Measurements from ENCODE around the gene CLCNKA.
"Not testable (repeated sequence)": the region's sequence is repeated elsewhere in the genome, so short reads cannot be mapped to it uniquely, and the experiment has no call there.

Gene CLCNKA

DNA sequence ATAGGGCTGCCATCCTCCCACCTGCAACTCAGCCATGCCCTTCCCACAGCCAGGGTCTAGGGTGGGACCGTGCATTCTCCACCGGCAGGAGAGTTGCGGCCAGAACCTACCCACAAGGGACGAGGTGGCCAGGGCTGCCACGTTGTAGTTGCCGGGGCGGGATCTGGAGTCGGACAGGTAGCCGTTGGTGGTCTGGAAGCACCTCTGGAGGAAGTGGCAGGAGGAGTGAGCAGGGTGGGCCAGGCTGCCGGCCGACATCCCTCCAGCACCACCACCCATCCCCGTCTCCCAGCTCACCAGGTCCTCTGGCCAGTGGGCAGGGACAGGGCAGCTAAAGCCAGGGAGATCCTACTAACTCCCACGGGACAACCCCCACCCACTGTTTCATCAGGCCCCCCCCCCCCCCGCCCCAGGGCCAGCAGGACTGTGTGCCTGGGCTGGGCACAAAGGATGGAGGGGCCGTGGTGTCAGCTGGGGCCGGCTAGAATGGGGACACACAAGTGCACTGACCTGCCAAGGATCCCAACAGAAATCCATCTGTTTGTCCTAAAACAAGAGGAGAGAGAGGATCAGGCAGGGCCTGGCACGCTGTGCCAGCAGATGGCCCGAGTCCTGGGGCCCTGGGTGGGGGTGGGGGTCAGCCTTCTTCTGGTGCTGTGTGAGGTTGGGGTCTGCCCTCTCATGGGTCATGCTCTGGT is 40.3 kb downstream of the CLCNKA start:
- DNase-seq (ENCODE audit: low read depth in 2 of 3, low spot score in 1 of 3): not testable (repeated sequence)

DNA sequence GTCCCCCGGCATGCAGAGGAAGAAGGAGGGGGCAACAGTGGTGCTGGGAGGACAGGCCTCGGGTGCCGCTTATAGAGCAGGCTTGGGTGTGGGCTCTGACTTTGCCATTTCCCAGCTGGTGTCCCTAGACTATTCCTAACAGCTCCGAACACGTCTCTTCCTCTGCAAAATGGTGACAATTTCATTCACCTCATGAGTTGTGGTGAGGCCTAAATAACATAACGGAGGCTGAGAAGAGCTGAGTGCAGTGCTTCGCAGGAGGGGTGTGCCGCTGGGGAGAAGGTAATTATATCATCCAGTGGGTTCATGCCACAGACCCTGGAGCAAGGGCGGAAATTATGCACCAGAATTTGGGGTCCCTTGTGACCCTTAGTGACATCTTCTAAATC is 40.8 kb downstream of the CLCNKA start:
- not testable (repeated sequence) for DNase-seq (ENCODE audit: low read depth in 2 of 3, low spot score in 1 of 3)

DNA sequence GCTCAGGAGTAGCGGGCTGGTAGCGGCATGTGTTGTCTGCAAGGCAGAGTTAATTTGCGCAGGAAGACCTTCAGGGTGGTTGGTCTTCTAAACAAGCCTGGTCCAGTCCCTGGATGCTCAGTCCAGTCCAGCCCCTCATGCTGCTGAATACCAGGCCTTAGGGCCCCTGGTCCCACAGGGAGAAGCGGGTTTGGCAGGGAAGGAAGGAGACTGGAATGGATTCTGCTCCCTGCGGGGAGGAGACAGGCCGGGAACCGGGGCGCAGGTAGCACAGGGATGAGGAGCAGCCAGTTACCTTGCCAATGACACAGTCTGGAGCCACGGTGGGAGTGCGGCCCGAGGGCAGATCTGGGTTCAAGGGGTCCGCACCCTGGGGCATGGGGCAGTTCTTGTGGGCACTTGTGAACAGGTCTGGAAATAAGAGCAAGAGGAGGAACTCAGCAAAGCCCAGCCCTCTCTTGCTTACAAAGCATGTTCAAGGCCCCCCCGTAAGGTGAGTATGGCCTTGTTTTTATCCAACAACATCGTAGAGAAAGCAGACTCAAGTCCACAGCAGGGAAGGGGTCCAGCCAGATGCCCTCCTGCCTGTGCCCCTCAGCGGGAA is 41.5 kb downstream of the CLCNKA start:
- no peak for DNase-seq (ENCODE audit: low read depth in 2 of 3, low spot score in 1 of 3)

DNA sequence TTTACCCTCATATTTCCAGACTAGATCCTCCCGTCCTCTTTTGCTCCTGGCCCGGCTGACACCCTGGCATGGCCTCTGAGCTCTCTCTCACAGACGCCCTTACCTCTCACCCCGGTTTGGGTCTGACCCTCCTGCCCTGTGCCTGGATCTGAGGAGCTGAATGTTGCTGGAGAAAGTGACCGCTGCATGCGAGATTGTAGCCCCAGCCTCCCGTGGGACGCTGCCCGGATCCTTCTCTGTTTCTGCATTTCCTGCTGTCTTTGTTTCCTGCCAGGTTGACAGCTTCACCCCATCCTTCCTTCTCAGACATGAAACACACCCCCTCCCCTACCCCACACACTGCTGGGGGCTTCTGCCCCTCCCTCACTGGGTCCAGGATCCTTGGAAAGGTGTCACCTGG is 42.1 kb downstream of the CLCNKA start:
- no peak for DNase-seq (ENCODE audit: low read depth in 2 of 3, low spot score in 1 of 3)

DNA sequence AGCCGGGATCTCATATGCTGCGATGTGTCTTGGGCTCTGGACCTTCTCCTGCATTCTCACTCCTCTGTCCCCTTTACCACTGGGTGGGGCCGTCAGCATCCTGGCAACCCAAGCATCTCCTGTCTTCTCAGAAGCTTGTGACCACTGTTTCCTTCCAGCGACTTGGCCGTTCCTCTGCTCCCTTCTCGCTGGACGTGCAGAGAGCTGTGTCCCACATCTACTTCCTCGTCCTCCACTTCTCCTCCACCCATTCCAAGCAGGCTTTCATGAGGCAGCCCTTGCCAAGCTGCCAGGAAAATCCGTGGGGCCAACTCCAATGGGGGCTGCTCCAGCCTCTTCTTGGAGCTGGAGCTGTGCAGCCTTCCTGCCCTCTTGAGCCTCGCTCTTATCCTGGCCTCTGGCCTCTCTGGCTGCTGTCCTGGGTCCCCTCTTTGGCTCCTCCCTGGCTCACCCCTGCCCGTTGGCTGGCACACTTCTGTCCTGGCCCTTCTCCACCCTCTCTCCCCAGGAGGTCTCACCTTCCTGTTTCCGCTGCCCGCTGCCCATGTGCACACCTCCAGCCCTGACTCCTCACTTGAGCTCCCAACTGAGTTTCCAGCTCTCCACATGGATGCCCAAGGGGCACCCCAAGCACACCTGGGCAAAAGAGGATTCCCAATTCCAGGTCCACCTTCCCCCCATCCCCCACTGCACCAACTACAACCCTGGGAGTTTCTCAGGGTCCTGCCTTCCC is 42.9 kb downstream of the CLCNKA start:
- DNase-seq (ENCODE audit: low read depth in 2 of 3, low spot score in 1 of 3): no peak

DNA sequence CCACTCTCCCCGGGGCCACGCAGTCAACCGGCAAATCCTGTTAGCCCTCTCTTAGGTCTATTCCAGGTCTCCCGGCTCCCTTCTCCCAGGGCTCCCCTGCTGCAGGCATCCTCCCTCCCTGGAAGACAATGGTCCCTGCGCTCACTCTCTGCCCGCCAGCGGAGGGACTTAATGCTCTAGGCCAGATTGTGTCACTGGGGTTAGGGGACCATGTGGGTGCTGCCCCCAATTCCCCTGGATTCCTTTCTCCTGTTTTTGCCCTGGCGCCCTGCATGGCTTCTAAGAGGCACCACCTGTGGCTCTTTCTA is 43.4 kb downstream of the CLCNKA start:
- DNase-seq (ENCODE audit: low read depth in 2 of 3, low spot score in 1 of 3): no peak

DNA sequence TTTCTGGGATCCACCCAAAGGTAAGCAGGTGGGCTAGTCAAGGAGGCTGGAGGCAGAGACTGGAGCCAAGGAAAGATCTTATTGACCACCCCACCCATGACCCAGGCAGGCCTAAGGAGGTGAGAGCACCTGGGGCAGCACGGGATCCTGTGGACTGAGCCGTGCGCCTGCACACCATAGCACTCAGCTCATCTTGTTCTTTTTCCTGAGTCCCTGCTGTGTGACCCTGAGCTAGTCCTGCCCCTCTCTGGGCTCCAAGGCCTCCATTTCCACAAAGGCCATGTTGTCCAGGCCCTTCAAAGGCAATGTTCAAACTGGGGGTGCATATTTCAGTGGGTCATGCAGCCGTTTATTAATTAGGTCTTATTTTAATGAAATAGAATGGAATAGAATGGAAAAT is 44.4 kb downstream of the CLCNKA start:
- DNase-seq (ENCODE audit: low read depth in 2 of 3, low spot score in 1 of 3): no peak

DNA sequence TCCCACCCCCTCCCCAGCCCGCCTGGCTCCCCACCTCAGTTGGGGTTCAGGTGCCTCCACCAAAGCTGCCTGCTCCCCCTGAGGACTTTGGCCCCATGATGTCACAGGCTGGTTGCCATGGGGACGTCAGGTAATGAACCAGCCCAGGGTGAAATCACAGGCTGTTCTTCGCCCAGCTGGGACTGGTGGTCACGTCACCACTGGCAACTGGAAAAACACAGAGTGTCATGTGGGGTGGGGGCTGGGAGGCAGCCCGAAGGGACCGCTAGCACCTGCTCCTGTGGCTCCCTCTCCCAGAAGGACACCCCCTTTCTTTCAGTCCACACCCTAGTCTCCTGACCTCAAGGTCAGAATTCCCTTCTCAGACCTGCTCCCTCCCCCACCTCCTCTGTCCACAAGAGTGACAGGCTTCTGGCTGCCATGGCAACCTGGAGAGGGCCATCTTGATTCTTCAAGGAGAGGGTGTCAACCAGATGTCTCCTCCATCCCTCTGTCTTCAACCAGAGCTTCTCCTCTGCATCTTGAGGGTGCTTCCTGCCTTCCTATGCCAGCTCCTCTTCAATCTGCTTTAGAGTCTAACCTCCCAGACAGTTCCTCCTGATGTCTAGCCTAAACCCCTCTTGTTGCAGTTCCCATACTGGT is 45.4 kb downstream of the CLCNKA start:
- no peak for DNase-seq (ENCODE audit: low read depth in 2 of 3, low spot score in 1 of 3)

DNA sequence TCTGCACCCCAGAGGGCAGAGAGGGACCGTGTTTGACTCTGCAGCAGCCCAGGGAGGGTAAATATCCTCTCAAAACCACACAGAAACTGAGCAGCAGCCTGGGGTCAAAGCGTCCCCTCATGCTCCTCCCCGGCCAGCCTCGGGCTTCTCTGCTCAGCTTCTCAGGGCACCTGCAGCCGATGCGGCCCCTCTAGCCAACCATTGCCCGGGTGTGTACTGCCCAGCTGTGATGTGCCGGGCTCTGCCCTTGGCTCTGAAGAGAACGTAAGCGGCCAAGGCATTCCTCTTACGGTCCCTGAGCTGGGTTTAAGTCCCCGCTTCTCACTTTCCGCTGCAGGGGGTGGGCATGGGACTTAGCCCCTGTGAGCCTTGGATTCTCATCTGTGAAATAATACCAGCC is 46.1 kb downstream of the CLCNKA start:
- DNase-seq (ENCODE audit: low read depth in 2 of 3, low spot score in 1 of 3): no peak

DNA sequence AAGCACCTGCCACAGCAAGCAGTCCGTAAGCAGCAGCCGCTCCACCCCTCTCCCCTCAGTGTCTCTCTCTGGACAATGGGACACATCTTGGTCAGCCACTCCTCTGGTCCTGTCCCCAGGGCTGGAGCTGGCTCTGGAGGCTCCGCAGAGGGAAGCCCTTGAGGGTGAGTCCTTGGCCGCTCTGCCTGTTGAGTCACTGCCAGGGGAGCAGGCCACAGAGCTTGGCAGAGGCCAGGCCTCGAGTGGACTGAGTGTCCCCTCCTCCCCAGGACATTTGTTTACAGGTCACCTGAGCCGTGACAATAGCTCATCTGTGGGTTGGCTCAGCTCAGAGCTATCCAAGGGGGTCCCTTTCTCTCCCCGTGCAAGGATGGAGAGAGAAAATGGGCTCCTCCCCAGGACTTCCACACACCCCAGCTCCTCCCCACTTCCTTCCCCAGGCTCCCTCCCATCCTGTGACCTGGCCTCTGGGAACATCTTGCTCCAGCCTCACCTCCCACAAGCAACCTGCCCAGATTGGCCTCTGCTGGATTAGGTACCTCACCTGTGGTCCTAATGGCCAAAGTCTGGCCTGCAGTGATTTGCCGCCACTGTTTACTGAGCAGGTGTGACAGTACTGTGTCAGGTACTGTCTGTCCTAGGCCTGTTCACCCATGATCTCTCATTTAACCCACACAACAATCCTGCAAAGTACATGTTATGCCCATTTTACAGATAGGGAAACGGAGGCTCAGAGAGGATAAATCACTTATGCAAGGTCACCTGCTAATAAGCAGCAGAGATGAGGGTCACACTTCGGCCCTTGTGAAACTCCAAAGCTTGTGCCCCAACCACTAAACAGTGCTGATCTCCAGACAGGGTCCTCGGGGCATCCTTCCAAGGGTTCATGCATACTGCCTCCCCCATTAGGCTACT is 46.8 kb downstream of the CLCNKA start:
- no peak for DNase-seq (ENCODE audit: low read depth in 2 of 3, low spot score in 1 of 3)

DNA sequence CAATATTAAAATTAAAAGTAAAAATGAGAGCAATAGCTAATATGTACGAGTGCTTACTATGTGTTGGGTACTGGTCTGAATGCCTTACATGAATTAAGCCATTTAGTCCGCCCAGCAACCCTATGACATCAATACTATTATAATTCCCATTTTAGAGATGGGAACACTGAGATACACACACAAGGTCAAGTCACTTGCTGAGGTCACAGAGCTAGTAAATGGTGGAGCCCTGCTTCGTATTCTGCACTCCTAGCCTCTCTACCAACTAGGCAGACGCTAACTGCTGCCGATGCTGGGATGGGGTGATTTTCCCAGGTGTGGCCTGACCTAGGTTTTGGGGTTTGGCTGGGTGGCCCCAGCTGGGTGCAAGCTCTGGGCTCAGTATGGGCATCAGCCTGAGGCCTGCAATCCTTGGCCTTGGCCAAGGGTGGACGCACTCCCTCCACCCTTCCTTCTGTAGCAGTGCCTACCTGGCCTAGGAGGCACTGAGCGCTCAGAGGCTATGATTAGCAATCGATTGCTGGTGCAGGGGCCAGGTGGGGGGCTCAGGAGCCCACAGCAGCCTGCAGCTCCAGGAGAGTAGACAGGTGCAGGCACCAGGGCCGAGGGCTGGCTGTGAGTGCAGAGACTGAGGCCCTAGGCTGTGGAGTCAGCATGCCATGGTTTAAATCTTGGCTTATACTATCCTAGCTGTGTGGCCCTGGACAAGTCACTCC is 49.0 kb downstream of the CLCNKA start:
- DNase-seq (ENCODE audit: low read depth in 2 of 3, low spot score in 1 of 3): no peak

DNA sequence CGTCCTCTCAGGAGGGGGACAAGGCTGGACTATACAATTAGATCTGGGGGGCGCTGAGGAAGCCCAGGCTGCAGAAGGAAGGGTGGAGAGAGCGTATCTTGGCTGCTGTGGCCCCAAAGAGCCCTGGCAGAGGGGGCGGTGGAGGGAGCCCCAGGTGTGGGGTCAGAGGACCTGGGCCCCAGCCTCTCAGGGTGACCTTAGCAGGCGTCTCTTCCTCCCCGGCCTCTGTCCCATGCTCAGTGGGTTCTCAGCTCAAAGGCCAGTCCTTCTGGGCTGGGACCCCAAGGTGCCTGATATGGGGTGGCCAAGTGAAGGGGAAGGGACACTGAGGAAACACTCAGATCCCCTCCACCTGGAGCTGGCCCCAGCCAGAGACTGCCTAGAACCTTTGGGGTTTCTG is 49.8 kb downstream of the CLCNKA start:
- DNase-seq (ENCODE audit: low read depth in 2 of 3, low spot score in 1 of 3): no peak

DNA sequence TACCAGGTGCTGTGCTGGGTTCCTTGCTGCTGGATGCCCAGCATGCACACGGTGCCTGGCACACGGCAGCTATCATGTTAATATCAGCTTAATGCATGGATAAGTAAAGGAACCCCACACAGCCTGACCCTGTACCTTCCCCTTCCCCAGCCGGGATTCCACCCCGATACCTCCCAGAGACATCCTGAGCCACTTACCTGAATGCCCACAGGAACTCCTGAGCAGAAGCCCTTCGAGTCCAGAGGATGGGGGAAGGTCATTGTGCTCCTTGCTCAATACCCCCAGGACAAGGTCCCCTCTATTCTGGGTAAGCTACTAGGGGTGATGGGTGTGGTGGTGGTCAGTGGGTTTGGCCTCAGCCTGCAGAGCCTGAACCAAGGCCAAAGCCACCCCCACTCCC is 50.3 kb downstream of the CLCNKA start:
- DNase-seq (ENCODE audit: low read depth in 2 of 3, low spot score in 1 of 3): no peak

DNA sequence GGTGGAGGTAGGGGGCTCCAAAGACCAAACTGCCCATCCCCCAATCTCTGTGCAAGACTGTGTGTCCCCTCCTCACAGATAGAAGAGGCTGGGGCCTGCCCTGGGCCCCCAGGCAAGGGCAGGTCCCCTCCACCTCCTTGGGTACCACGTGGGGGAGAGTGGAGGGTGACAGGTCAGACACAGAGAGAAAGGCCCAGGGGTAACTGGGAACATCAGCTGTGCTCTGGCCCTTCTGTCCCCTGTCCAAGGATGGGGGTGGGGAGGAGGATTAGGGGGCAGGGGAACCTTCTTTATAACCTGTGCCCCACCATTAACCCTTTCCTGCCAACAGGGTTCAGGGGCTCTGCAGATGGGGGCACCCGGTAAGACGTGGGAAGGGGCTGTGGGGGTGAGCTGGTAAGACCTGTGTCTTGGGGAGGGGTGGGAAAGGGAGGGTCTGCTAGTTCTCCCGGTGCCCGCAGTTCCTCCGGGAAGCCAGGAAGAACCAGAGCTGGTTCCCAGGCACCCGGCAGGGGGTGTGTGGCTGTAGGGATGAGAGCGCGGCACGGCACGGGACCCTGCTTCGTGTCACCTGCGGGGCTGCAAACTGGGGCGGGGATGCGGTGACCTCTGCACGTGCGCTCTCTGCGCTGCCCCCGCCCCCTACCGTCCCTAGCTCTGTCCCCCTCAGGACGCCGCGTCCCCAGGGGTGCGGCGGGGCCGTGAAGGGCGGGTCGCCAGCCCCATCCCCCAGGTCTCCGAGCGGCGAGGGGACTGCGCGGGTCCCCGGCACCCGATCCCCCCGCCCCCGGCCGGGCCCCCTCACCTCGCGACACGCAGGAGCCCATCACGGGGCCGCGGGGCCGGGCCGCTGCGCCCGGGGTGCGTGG is 51.0 kb downstream of the CLCNKA start:
- DNase-seq (ENCODE audit: low read depth in 2 of 3, low spot score in 1 of 3): no peak

DNA sequence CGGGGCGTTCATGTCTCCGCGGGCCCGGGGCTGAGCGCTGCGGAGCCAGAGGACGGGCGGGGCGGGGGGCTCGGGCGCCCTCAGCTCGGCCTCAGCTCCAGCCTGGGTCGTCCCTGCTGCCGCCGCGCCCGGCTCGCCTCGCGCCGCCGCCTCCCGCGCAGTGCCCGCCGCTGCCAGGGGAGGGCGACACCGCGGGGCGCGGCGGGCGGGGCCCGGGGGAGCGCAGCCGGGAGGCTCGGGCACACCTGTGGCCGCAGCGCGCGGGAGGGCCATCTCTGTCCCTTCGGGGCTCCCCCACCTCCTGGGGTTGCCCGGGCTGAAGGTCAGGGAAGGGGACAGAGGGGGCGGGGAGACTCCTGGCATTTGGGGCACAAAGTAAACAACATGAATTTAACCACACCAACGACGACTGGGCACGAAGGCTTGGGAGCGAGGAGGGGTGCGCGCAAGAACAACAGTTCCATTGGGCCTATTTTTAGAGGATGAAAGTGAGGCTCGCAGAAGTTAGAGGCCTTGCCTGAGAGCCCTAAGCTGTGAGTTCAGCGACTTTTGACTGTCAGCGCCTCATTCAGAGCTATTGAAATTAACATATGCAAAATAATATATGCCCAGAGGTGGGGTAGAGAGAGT is 51.8 kb downstream of the CLCNKA start, which contains the start of gene FAM131C:
Gene FAM131C (minus strand): TSS at position 162 of the 630 bp plus-strand sequence. CDS start 209 bp downstream, outside the sequence.
- peak in 2 of 3 donors; percentile 8 to 34 for DNase-seq (ENCODE audit: low read depth in 2 of 3, low spot score in 1 of 3)

DNA sequence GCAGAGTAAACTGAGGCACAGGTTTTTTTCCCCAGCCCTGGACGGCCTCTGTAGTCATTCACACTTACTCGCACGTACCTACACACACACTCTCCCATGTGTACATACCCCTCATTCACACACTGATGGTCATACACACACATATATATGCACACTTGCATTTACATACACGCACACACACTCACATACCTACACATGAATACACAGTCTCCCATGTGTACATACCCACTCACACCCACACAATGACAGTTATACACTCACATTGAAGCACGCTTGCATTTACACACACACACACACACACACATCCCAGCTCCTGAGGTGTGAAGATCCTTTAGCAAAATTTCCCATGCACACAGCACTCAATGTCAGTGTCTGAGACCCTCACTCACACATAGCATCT is 52.4 kb downstream of the CLCNKA start:
- DNase-seq (ENCODE audit: low read depth in 2 of 3, low spot score in 1 of 3): no peak

DNA sequence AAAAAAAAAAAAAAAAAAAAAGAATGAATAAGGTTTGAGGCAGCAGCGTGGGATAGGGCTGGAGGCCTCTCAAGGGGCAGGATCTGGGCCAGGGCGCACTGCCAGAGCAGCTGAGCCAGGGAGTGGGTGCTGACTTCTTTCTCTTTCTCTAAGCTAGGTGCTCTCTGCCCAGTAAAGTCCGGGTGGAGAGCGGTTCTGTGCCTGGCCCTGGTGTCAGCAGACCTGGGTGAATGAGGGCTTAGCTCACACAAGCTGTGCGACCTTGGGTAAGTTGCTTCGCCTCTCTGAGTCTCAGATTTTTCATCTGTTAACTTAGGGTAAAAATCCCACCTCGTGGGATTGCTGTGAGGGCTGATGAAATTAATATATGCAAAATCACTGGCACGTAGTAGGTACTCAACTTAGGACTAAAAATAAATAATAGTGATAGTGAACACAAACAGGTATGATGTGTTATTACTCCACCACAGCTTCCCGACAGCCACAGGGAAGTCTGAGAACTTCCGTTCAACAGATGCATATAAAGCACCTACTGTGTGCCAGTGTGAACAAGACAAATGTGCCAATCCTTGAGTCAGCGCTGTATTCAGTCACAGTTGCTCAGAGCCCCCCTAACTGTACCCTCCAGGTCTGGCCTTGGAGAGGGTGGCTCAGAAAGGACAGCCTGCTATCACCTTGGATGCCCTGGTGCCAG is 53.6 kb downstream of the CLCNKA start:
- no peak for DNase-seq (ENCODE audit: low read depth in 2 of 3, low spot score in 1 of 3)
